ENCODE results near the gene RNF19B.
"Not testable (repeated sequence)": the region's sequence is repeated elsewhere in the genome, so short reads cannot be mapped to it uniquely, and the experiment has no call there.

RNF19B gene

GRCh38 chr1:32928285-32928684, 36.3 kb downstream of the RNF19B start:
- no peak for DNase-seq

- DNase-seq = no peak
Observed at GRCh38 chr1:32927441-32927840, 37.2 kb downstream of the RNF19B start.

- DNase-seq = no peak
Observed at GRCh38 chr1:32926562-32926961, 38.0 kb downstream of the RNF19B start.

DNA sequence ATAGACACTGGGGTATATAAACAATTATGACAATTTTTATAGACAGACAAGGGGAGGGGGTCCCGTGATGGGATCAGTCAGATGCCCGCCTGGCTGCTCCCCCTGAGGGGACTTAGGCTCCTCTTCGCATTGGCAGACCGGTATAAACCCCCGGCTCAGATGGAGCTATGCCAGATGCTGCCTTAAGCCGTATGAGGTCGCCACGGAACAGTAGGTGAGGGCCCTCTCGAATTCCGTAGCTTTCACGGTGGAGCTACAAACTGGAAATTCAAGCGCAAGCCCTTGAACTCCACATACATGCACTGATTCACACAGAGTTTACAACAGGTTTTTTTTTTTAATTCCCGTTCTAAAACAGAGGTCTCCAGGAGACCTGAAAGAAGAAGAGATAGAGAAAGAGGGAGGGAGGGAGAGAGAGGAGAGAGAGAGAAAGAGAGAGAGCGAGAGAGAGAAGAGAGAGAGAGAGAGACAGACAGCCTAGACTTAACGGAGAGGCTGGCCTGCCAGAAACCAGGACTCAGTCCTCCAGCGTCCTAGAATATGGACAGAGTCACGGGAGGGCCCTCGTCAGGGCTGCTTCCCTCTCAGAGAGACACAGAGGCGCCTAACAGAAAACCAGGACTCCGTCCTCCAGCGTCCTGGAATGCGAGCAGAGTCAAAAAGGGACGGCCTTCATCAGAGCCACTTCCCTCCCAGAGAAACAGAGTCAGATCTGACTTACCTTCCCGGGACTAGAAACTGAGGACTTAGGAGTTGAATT, 39.0 kb downstream of the RNF19B start:
- DNase-seq = no peak

GRCh38 chr1:32924881-32925344, 39.7 kb downstream of the RNF19B start:
- DNase-seq = no peak

DNA sequence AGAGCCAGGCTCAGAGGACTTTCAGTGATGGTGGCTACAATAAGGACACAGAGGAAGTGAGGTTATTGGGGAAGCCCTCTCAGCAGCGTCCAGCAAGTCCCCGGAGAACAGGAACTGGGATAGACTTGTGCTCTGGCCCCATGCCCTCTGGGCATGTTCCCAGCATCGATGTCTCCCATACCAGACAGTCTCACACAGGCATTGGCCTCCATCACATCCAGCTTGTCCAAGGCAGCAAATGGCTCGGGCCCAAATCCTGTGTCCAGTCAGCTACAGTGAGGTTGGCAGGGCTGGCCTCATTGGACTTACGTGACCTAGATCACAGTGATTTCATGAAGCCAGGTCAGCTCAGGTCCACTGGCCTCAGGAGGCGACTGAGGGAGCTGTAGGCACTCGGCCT, 43.8 kb downstream of the RNF19B start:
- DNase-seq = no peak

- DNase-seq = no peak
Observed at GRCh38 chr1:32919811-32920733, 44.5 kb downstream of the RNF19B start.

GRCh38 chr1:32918179-32918578, 46.4 kb downstream of the RNF19B start:
- DNase-seq = no peak

GRCh38 chr1:32917521-32917920, 47.1 kb downstream of the RNF19B start:
- DNase-seq = no peak

- no peak for DNase-seq
Observed at GRCh38 chr1:32915766-32916706, 48.6 kb downstream of the RNF19B start.

GRCh38 chr1:32910319-32910718, 54.3 kb downstream of the RNF19B start:
- no peak for DNase-seq

DNA sequence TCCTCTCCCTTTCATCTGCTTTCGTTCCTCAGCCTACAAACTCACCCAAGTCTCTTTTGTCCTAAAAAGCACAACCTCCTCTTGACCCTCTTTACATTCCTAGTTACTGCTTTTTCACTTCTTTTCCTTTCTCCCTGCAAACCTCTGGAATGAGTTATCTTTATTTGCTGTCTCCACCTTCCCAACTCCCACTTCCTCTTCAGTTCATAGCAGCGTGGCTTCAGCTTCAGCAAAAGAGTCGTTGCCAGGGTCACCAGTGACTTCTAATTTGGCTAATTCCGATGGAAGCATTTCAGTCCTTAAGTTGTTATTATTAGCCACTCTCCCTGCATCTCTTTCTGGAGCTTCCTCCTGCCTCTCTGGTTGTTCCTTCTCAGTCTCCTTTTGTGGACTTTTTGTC, 57.2 kb downstream of the RNF19B start:
- no peak for DNase-seq

GRCh38 chr1:32906654-32907053, 58.0 kb downstream of the RNF19B start:
- no peak for DNase-seq

- DNase-seq = not testable (repeated sequence)
Observed at GRCh38 chr1:32905588-32905987, 59.0 kb downstream of the RNF19B start.

GRCh38 chr1:32904797-32905196, 59.8 kb downstream of the RNF19B start:
- no peak for DNase-seq

GRCh38 chr1:32903991-32904785, 60.4 kb downstream of the RNF19B start:
- DNase-seq = no peak

DNA sequence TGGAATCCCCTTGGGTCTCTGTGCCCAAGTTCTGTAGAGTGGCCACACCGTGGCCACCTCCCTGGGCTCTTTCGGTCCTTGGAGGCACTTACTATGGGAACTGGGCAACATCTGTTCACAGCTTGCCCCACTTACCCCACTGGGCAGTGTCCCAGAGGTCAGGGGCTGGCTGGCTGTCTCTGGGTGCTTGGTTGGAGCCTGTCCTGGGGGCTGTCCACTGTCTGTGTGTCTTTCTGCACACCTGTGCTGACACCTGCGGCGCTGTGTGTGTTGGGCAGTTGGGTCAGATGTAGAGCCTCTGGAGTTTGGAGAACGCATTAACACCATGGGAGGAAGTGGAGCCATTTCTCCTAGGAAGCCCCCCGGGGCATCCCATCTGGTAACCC, 62.1 kb downstream of the RNF19B start:
- DNase-seq = no peak

- DNase-seq = no peak
Observed at GRCh38 chr1:32901823-32902534, 62.6 kb downstream of the RNF19B start.

GRCh38 chr1:32900956-32901822, 63.4 kb downstream of the RNF19B start, which contains the start of gene TMEM54:
Gene TMEM54, minus strand, starts transcription at chr1:32901389. Its CDS starts 151 bp downstream, at chr1:32901238.
- peak in 1 of 2 experiments; percentile 42 for DNase-seq

GRCh38 chr1:32900371-32900955, 64.1 kb downstream of the RNF19B start:
- DNase-seq = no peak

Measured in NCI-H2081 (cell line).